Uterus (tissue), 4 donors: ENCODE measurements around the gene GPR142. TPM values are rescaled to one million over a fixed set of nuclear protein-coding genes. Genes with fewer than 3 reads are reported as not detected.

Source experiments
- DNase-seq, 2 donors: peaks; one replicate each; pipeline ENCODE4 v3.0.0-alpha.2; 2019 to 2020
- H3K27ac ChIP-seq, 2 donors: fragments of 200-600 bp; sonication (generic); 1 replicate in 1 of 2; 2 replicates in 1 of 2; pipeline ENCODE4 v1.5.1; 2016 to 2018
- H3K27me3 ChIP-seq, 2 donors: fragments of 200-600 bp; sonication (generic); one replicate each; pipeline ENCODE4 v1.5.1; 2018 to 2019; ENCODE audit warnings: control low read depth in 1 of 2
- H3K36me3 ChIP-seq, 2 donors: fragments of 200-600 bp; sonication (generic); one replicate each; pipeline ENCODE4 v1.5.1; 2019; ENCODE audit warnings: control low read depth in 1 of 2
- H3K4me1 ChIP-seq, 2 donors: fragments of 200-600 bp; sonication (generic); one replicate each; pipeline ENCODE4 v1.5.1; 2018 to 2019; ENCODE audit warnings: control low read depth in 1 of 2
- H3K4me3 ChIP-seq, 2 donors: fragments of 200-600 bp; sonication (generic); 1 replicate in 1 of 2; 2 replicates in 1 of 2; pipeline ENCODE4 v1.5.1; 2018 to 2019; ENCODE audit warnings: mild to moderate bottlenecking in 1 of 2
- H3K9me3 ChIP-seq, 2 donors: fragments of 200-600 bp; sonication (generic); one replicate each; pipeline ENCODE4 v1.5.1; 2019; ENCODE audit warnings: control low read depth in 1 of 2
- CTCF ChIP-seq, 4 experiments: fragments of 200-600 bp in 2 of 4; fragments of 450-650 bp in 2 of 4; sonication (generic) in 2 of 4; IDR thresholded peaks; one replicate each; pipeline ENCODE4 v1.5.1; 2016 to 2019; ENCODE audit warnings: antibody characterized with exemption in 4 of 4, mild to moderate bottlenecking in 2 of 4, moderate library complexity in 1 of 4
- POLR2A ChIP-seq, 2 donors: fragments of 450-650 bp; IDR thresholded peaks; one replicate each; pipeline ENCODE4 v1.6.1; 2016; ENCODE audit warnings: antibody characterized with exemption in 2 of 2, mild to moderate bottlenecking in 1 of 2, moderate library complexity in 1 of 2
- intact Hi-C: fragments of 100-400 bp; cut with DNase I; formaldehyde crosslinking; loops from one replicate; pipeline ENCODE4 v1.15.1; 2023; ENCODE audit warnings: low total_unique reads
- total RNA-seq, 4 donors: library from RNA; depleted of rRNA in 3 of 4; stranded (reverse); fragments of >200 nt in 3 of 4; gene quantifications; one replicate each; pipeline versions ENCODE4 v1.1.0 to v1.2.4, GENCODE V29; 2014 to 2023
- donor health status: DM: yes; HTN: yes; CAD: no.

Gene GPR142
- total RNA-seq, 4 donors from 2014 or later = 0.73 TPM; not detected in 3

DNA sequence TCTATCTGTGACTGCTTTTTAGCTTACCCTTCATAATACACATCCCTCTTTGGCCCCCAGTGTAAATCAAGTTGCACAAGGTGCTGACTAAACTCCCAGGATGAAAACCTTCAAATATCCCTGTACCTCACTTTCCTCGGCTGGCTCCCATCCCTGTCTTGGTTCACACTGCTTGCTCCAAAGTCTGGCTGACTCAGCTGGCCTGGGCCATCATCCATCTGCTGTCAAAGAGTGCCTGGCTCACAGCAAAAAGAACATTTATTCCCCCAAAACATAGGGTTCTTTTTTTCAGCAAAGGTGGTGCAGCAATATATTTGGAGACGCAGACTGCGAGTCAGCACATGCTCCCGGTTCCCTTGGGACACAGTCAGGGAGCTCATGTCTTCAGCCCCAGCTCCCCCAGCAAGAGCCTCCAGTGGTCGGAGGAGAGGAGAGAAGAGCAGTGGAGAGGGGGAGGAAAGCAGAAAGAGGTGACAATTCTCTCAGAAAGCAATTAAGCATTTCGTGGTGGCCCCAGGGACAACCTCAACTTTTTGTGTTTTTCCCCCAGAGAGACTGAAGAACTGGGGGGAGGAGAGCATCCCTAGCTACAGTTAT lies 26.1 kb downstream of the GPR142 start:
- Histone ChIP-seq H3K4me3 (no peak overlapping the region), H3K4me1 (no peaks in the 10 kb centered on the region), H3K27ac (no peak overlapping the region), H3K27me3 (no peaks in the 10 kb centered on the region), H3K36me3 (no peaks in the 10 kb centered on the region), H3K9me3 (no peaks in the 10 kb centered on the region)
- TF ChIP-seq CTCF (IDR thresholded peaks at IDR 0.05) (no peak), POLR2A (IDR thresholded peaks at IDR 0.05) (no peak)
- no peak for DNase-seq
- intact Hi-C loops = no loop called here

GRCh38 chr17:74394275-74394950 lies 27.1 kb downstream of the GPR142 start:
- Histone ChIP-seq H3K27me3 (no peaks in the 10 kb centered on the region), H3K9me3 (no peaks in the 10 kb centered on the region), H3K27ac (no peak overlapping the region), H3K4me1 (no peaks in the 10 kb centered on the region), H3K36me3 (no peaks in the 10 kb centered on the region), H3K4me3 (no peak overlapping the region)
- intact Hi-C loops = no loop called here
- DNase-seq = no peak
- TF ChIP-seq POLR2A (IDR thresholded peaks at IDR 0.05) = no peak
- no peak for TF ChIP-seq CTCF (IDR thresholded peaks at IDR 0.05)

- no peaks in the 10 kb centered on the region for H3K4me1 ChIP-seq
- H3K36me3 ChIP-seq = no peaks in the 10 kb centered on the region
- H3K27ac ChIP-seq = no peak overlapping the region
- no peak overlapping the region for H3K4me3 ChIP-seq
- DNase-seq = no peak
- H3K27me3 ChIP-seq = no peaks in the 10 kb centered on the region
- H3K9me3 ChIP-seq = no peaks in the 10 kb centered on the region
- intact Hi-C loops = no loop called here
- TF ChIP-seq POLR2A (IDR thresholded peaks at IDR 0.05) (no peak), CTCF (IDR thresholded peaks at IDR 0.05) (no peak)
Measured at GRCh38 chr17:74394977-74395376, 27.7 kb downstream of the GPR142 start.

DNA sequence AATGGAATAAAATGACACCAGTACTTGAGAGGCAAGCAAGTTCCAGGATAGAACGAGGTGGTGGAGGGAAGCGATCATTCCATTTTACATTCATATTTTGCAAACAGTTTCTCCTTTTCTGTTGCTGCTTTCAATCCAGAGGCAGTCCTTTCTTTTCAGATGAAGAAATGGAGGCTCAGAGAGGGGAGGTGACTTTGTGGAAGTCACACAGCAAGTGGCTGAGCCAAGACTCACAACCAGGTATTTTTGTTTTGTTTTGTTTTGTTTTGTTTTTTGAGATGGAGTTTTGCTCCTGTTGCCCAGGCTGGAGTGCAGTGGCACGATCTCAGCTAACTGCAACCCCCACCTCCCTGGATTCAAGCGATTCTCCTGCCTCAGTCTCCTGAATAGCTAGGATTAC lies 29.3 kb downstream of the GPR142 start:
- no peak for DNase-seq
- Histone ChIP-seq H3K9me3 (no peaks in the 10 kb centered on the region), H3K27me3 (no peaks in the 10 kb centered on the region), H3K27ac (no peak overlapping the region), H3K4me3 (no peak overlapping the region), H3K4me1 (no peaks in the 10 kb centered on the region), H3K36me3 (no peaks in the 10 kb centered on the region)
- TF ChIP-seq CTCF (IDR thresholded peaks at IDR 0.05) = no peak
- no peak for TF ChIP-seq POLR2A (IDR thresholded peaks at IDR 0.05)
- intact Hi-C loops = no loop called here

GRCh38 chr17:74402048-74402447 lies 34.7 kb downstream of the GPR142 start:
- Histone ChIP-seq H3K4me1 (no peaks in the 10 kb centered on the region), H3K36me3 (no peaks in the 10 kb centered on the region), H3K27ac (no peak overlapping the region), H3K27me3 (no peaks in the 10 kb centered on the region), H3K9me3 (no peaks in the 10 kb centered on the region), H3K4me3 (no peak overlapping the region)
- intact Hi-C loops = no loop called here
- TF ChIP-seq POLR2A (IDR thresholded peaks at IDR 0.05) (no peak), CTCF (IDR thresholded peaks at IDR 0.05) (no peak)
- no peak for DNase-seq
